T-helper 17 cell (primary cell): ENCODE data around the gene PCNP. TPM values are rescaled to one million over a fixed set of nuclear protein-coding genes. Genes with fewer than 3 reads are reported as not detected.
"Not testable (repeated sequence)": the region's sequence is repeated elsewhere in the genome, so short reads cannot be mapped to it uniquely, and the experiment has no call there.

Experiments
- ATAC-seq: fragments of 150-1000 bp; cut with Tn5 transposase; 2 replicates; pipeline ENCODE4 v1.10.0; 2021; ENCODE audit warnings: mild to moderate bottlenecking, moderate library complexity
- DNase-seq, 3 donors: peaks; one replicate each; pipeline versions ENCODE4 v3.0.0 to v3.0.0-alpha.2; 2020 to 2021
- H3K9me3 ChIP-seq: one replicate; pipeline ENCODE4 v1.7.0; 2013; ENCODE audit warnings: low read length, mild to moderate bottlenecking; ENCODE audit not compliant: control insufficient read depth, poor library complexity, severe bottlenecking
- H3K27ac Mint-ChIP-seq: one replicate; pipeline ENCODE4 v1.8.0; 2022; ENCODE audit warnings: mild to moderate bottlenecking, moderate library complexity, mixed read lengths
- H3K27me3 Mint-ChIP-seq: one replicate; pipeline ENCODE4 v1.8.0; 2022; ENCODE audit warnings: mixed read lengths
- H3K36me3 Mint-ChIP-seq: one replicate; pipeline ENCODE4 v1.8.0; 2022; ENCODE audit warnings: low read depth, mixed read lengths
- H3K4me1 Mint-ChIP-seq: one replicate; pipeline ENCODE4 v1.8.0; 2022; ENCODE audit warnings: mild to moderate bottlenecking, mixed read lengths
- H3K4me3 Mint-ChIP-seq: one replicate; pipeline ENCODE4 v1.8.0; 2022; ENCODE audit warnings: mild to moderate bottlenecking, moderate library complexity, mixed read lengths
- total RNA-seq, 4 donors: library from RNA in 2 of 4; stranded (reverse) in 2 of 4; gene quantifications; one replicate each; pipeline ENCODE4 v1.2.3 and lab custom pipeline; 2022 to 2026

PCNP gene
- total RNA-seq, 2 donors from 2014 or later, result 138 to 150 TPM

DNA sequence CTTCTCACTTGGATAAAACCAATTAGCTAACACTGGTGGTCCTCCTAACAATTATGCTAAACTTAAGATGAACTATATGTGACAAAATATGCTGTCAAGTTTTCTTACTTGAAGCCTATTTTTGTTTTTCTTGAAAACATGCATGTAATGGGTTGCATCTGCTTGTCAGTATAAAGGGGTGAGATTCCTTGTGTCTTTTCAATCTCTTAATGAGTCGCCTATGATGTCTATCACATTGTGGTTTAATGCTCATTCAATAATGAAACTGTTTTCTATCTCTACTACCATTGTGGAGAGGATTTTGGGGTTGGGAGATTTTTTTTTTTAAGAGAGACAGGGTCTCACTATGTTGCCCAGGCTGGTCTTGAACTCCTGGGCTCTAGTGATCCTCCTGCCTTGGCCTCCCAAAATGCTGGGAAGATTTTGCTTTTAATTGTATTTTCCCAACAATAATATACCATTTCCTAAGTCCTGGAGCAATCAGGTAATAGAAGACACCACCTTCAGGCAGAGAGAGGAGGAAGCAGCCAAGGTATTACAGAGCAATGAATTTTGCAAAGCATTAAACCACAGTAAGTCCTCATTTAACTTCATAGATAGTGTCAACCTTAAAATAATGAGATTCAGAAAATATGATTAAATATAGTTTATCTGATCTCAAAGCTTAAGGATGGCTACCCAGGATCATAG, 29.7 kb upstream of the PCNP start:
- ATAC-seq (peak; percentile 50), DNase-seq (no peak)
- peaks cover 27% of the 10 kb centered on the region for H3K4me1 Mint-ChIP-seq
- no peaks in the 10 kb centered on the region for H3K27me3 Mint-ChIP-seq
- H3K27ac Mint-ChIP-seq, result peak overlapping the region; percentile 92
- H3K4me3 Mint-ChIP-seq, result peak overlapping the region; percentile 61
- no peaks in the 10 kb centered on the region for H3K36me3 Mint-ChIP-seq
- no peaks in the 10 kb centered on the region for H3K9me3 ChIP-seq

DNA sequence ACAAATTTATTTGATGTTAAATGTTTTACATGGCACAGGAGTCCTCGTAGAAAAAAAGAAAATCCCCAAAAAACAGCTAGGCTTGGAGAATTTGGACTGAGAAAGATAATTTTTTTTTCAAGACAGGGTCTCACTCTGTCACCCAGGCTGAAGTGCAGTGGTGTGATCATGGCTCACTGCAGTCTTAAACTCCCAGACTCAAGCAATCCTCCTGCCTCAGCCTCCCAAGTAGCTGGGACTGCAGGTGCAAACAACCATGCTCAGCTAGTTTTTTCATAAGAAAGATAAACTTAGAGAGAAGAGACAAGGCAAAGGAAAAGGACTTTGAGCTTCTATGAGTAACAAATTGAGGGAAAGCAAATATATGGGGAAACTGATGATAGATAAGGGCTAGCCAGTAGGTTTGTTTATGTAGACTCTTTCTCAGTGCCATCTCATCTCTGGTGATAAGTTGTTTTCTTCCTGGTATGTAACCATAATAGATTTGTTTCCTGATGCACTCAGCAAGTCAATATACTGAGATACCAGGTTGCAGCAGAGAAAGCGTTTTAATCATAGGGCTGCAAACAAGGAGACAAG, 25.4 kb upstream of the PCNP start:
- peaks cover 20% of the 10 kb centered on the region for H3K4me1 Mint-ChIP-seq
- no peaks in the 10 kb centered on the region for H3K27me3 Mint-ChIP-seq
- H3K36me3 Mint-ChIP-seq, result peaks cover 3% of the 10 kb centered on the region
- H3K9me3 ChIP-seq, result no peaks in the 10 kb centered on the region
- no peak for DNase-seq
- peak; percentile 27 for ATAC-seq
- no peak overlapping the region for H3K4me3 Mint-ChIP-seq
- peak overlapping the region; percentile 85 for H3K27ac Mint-ChIP-seq

- peaks cover 11% of the 10 kb centered on the region for H3K4me1 Mint-ChIP-seq
- ATAC-seq, result no peak
- peak overlapping the region; percentile 85 for H3K27ac Mint-ChIP-seq
- H3K4me3 Mint-ChIP-seq, result no peak overlapping the region
- H3K27me3 Mint-ChIP-seq, result no peaks in the 10 kb centered on the region
- peaks cover 3% of the 10 kb centered on the region for H3K36me3 Mint-ChIP-seq
- DNase-seq, result no peak
- no peaks in the 10 kb centered on the region for H3K9me3 ChIP-seq
These were observed 24.5 kb upstream of the PCNP start for GRCh38 chr3:101549473-101549872.

DNA sequence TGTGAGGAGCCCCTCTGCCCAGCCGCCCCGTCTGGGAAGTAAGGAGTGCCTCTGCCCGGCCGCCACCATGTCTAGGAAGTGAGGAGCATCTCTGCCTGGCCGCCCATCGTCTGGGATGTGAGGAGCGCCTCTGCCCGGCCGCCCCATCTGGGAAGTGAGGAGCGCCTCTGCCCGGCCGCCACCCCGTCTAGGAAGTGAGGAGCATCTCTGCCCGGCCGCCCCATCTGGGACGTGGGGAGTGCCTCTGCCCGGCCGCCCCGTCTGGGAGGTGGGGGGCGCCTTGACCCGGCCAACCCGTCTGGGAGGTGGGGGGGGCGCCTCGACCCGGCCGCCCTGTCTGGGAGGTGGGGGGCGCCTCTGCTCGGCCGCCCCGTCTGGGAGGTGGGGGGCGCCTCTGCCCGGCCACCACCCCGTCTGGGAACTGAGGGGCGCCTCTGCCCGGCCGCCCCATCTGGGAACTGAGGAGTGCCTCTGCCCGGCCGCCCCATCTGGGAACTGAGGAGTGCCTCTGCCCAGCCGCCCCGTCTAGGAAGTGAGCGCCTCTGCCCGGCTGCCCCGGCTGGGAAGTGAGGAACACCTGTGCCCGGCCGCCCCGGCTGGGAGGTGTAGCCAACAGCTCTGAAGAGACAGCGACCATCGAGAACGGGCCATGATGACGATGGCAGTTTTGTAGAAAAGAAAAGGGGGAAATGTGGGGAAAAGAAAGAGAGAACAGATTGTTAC, 22.5 kb upstream of the PCNP start:
- DNase-seq, H3K27ac Mint-ChIP-seq, H3K36me3 Mint-ChIP-seq, H3K9me3 ChIP-seq, H3K27me3 Mint-ChIP-seq, H3K4me3 Mint-ChIP-seq, H3K4me1 Mint-ChIP-seq, ATAC-seq: not testable (repeated sequence)

DNA sequence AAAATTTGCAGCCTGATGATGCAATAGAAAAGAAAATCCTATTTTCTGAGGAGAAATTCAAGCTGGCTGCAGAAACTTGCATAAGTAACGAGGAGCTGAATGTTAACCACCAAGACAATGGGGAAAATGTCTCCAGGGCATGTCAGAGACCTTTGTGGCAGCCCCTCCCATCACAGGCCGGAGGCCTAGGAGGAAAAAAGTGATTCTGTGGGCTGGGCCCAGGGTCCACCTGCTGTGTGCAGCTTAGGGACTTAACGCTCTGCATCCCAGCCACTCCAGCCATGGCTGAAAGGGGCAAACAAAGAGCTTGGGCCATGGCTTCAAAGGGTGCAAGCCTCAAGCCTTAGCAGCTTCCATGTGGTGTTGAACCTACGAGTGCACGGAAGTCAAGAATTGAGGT, 20.6 kb upstream of the PCNP start:
- H3K36me3 Mint-ChIP-seq, H3K27ac Mint-ChIP-seq, DNase-seq, H3K9me3 ChIP-seq, H3K4me1 Mint-ChIP-seq, H3K4me3 Mint-ChIP-seq, H3K27me3 Mint-ChIP-seq, ATAC-seq: not testable (repeated sequence)

DNA sequence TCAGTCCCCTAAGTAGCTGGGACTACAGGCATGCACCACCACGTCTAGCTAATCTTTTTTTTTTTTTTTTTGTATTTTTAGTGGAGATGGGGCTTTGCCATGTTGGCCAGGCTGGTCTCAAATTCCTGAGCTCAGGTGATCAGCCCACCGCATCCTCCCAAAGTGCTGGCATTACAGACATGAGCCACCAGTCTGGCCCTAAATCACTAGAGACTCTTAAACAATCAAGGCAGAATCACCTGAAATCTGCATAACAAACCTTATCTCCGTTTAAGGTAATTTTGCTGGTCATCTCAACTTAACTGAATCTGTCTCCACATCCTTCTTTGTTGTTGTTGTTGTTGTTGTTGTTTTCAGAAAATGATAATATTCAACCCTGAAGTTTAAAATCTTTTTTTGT, 17.9 kb upstream of the PCNP start:
- Mint-ChIP-seq H3K27ac (no peak overlapping the region), H3K4me1 (peaks cover 3% of the 10 kb centered on the region), H3K27me3 (peaks cover 15% of the 10 kb centered on the region), H3K36me3 (peaks cover 7% of the 10 kb centered on the region), H3K4me3 (no peak overlapping the region)
- no peaks in the 10 kb centered on the region for H3K9me3 ChIP-seq
- DNase-seq (no peak), ATAC-seq (no peak)

GRCh38 chr3:101561630-101562328, 12.2 kb upstream of the PCNP start, which contains the start of gene TRMT10C:
Gene TRMT10C (plus strand): TSS chr3:101561868. CDS start chr3:101564782, 2,914 bp downstream.
- Mint-ChIP-seq H3K4me3 (peak within 1 kb of the TSS; percentile 96), H3K4me1 (peaks cover 24% of the 10 kb centered on the region), H3K27ac (peak within 1 kb of the TSS; percentile 94), H3K36me3 (peaks cover 3% of the 10 kb centered on the region), H3K27me3 (peaks cover 5% of the 10 kb centered on the region)
- peak; percentile 96 for ATAC-seq
- no peaks in the 10 kb centered on the region for H3K9me3 ChIP-seq
- peak; percentile 77 to 85 (median 84) for DNase-seq

GRCh38 chr3:101567528-101568317, 6.3 kb upstream of the PCNP start:
- H3K9me3 ChIP-seq, result no peaks in the 10 kb centered on the region
- ATAC-seq (no peak), DNase-seq (no peak)
- Mint-ChIP-seq H3K27ac (peak overlapping the region; percentile 71), H3K36me3 (peaks cover 4% of the 10 kb centered on the region), H3K4me3 (peak overlapping the region; percentile 13), H3K27me3 (no peaks in the 10 kb centered on the region), H3K4me1 (peaks cover 40% of the 10 kb centered on the region)

GRCh38 chr3:101571028-101571895, 2.7 kb upstream of the PCNP start:
- H3K9me3 ChIP-seq, result no peaks in the 10 kb centered on the region
- ATAC-seq (no peak), DNase-seq (no peak)
- no peaks in the 10 kb centered on the region for H3K27me3 Mint-ChIP-seq
- peak overlapping the region; percentile 68 for H3K4me3 Mint-ChIP-seq
- peak overlapping the region; percentile 98 for H3K27ac Mint-ChIP-seq
- peaks cover 51% of the 10 kb centered on the region for H3K4me1 Mint-ChIP-seq
- H3K36me3 Mint-ChIP-seq, result peaks cover 9% of the 10 kb centered on the region

GRCh38 chr3:101574388-101575112, 570 bp downstream of the PCNP start:
- H3K4me3 Mint-ChIP-seq, result peak overlapping the region; percentile 99
- ATAC-seq (peak; percentile 50), DNase-seq (peak in 1 of 3 donors; percentile 48)
- peak overlapping the region; percentile 98 for H3K27ac Mint-ChIP-seq
- peaks cover 53% of the 10 kb centered on the region for H3K4me1 Mint-ChIP-seq
- peaks cover 8% of the 10 kb centered on the region for H3K36me3 Mint-ChIP-seq
- no peaks in the 10 kb centered on the region for H3K9me3 ChIP-seq
- no peaks in the 10 kb centered on the region for H3K27me3 Mint-ChIP-seq

GRCh38 chr3:101577286-101577685, 3.3 kb downstream of the PCNP start:
- H3K27ac Mint-ChIP-seq, result no peak overlapping the region
- H3K4me3 Mint-ChIP-seq, result no peak overlapping the region
- H3K27me3 Mint-ChIP-seq, result no peaks in the 10 kb centered on the region
- H3K4me1 Mint-ChIP-seq, result peaks cover 41% of the 10 kb centered on the region
- H3K36me3 Mint-ChIP-seq, result peaks cover 8% of the 10 kb centered on the region
- DNase-seq (no peak), ATAC-seq (no peak)
- H3K9me3 ChIP-seq, result no peaks in the 10 kb centered on the region
